GM18511 (cell line): ENCODE measurements around the gene ERICH4.
"Not testable (repeated sequence)": the region's sequence is repeated elsewhere in the genome, so short reads cannot be mapped to it uniquely, and the experiment has no call there.

Source experiments
- ATAC-seq: cut with Tn5 transposase; IDR thresholded peaks from one replicate; pipeline ENCODE4 v1.9.1; 2021; ENCODE audit warnings: mild to moderate bottlenecking, moderate library complexity; ENCODE audit not compliant: unreplicated experiment

Gene ERICH4, protein sequence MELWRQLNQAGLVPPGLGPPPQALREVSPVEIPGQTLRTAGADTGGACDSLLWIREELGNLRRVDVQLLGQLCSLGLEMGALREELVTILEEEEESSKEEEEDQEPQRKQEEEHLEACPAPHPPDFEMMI

DNA sequence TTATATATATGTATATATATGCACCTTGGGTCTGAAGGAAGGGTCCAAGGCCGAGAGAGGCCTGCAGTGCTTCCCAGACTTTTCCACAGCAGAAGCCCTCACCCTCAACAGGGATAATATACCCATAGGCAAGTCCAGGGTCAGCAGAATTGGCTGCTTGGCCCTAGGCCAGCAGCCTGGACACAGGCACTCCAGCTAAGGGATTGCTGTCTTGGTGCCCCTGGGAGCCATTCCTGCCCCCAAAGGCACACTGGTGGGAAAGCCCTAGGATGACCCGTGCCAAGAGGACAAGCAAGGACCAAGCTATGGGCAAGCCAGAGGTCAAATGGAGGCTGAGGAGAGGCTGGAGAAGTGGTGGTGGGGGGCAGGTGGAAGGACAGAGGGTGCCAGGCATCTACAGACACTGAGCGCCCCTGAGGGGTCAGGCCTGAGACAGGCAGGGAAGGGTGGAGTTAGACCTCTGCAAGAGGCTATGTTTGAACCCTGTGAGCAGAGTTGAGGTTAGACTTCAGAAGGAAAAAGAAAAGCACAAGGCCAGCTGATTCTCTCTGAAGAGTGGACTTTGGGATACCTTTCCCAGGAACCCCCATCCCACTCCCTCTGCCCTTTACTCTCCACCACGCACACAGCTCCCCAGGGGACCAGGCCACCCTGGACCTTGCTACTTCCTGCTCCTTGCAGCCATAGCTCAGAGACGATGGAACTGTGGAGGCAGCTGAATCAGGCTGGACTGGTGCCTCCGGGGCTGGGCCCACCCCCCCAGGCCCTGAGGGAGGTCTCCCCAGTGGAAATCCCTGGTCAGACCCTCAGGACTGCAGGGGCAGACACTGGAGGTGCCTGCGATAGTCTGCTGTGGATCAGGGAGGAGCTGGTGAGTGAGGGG lies at the start of gene ERICH4:
TSS of gene ERICH4 (plus strand) at position 684 of the 883 bp plus-strand sequence. CDS start at position 698, 14 bp downstream.
- no peak for ATAC-seq

DNA sequence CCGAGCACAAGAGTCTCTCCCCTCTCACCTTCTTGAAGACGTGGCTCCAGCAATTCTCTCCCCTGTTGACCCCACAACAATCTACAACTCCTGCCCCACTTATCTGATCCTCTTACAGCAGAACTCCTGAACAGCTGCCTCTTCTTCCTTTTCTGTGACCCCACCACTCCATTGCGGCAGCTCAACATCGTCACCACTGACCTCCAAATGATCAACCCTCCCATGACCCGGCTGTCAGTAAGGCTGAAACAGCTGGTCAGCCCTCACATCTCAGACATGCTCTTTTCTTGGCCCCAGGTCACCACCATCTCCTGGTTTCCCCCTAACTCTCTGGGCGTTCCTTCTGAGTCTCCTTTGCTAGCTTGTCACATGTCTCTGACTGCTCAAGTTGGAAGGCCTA lies 47.6 kb upstream of the ERICH4 start:
- no peak for ATAC-seq

DNA sequence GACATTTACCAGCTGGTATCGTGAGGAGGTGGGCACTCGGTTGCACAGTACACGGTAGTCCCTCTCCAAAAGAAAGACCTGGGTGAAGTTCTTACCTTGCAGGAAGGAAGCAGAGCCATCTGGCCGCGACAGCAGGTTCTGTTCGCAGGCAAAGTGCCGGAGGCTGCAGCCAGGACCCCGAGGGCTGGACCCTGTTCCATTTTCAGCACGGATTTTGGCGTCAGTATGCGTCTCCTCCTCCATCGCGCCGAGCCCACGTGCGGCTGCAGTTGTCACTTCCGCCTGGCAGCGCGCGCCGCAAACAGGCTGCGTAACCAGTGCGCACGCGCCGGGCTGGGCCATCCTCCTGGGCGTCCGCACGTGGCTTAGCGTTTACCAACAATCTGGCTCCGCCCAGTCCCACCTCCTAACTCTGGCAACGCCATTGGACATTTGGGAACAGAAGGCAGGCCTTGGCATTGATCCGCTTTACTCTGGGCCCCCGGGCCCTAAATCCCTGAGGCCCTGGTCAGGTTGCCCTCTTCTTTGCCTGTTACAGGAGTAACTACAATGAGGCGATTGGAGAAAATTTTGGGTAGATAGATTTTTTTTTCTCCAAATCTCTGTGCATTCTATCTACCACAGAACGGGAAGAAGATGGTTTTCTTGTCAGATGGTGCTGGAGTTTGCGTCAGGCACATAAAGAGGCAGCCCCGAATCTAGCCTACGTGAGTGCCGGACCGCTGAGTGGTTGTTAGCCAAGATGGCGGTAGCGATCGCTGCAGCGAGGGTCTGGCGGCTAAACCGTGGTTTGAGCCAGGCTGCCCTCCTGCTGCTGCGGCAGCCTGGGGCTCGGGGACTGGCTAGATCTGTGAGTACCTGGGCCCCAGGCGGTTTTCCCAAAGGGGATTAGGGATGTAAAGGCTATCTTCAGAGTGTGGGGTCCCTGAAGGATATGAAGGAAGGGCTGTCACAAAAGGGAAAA lies 45.6 kb upstream of the ERICH4 start, which contains the start of the genes BCKDHA and EXOSC5:
TSS of gene BCKDHA (plus strand) at position 733 of the 964 bp plus-strand sequence. CDS start at position 743, 10 bp downstream.
TSS of gene EXOSC5 (minus strand) at position 274 of the 964 bp plus-strand sequence. CDS start at position 243, 31 bp downstream.
- peak; percentile 89 for ATAC-seq

DNA sequence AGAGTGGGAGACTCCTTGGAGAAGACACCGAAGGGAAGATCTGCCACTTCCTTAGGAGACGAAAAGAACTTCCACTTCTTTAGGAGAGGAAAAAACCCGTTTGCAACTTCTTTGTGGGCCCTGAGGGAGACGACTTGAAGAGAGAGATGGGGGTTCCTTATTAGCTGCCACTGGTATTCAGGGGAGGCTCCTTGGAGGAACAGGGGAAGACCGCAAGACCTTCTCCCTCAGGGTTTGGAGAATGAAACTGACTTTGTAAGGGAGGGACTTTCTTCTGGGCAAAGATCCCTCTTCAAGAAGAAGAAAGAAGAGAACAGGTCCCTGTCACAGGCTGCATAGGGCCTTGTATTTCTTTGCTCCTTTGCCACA lies 44.9 kb upstream of the ERICH4 start:
- no peak for ATAC-seq

DNA sequence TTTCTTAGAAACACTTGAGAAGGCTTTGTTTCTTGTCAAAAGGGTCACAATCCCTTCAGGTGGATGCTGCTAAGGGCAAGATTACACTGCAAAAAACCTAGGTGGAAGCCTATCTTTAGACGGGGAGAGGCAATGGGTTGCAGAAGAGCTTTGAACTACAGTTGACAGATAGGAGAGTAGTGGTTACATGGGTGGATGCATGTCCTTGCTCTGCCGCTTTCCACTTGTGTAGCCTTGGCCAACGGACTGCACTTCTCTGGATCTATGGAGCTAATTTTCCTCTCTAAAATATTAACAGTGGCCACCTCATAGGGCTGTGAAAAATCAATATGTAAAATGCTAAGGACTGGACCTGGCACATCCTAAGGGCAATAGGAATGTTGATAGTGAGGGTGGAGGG lies 44.4 kb upstream of the ERICH4 start:
- ATAC-seq: no peak

DNA sequence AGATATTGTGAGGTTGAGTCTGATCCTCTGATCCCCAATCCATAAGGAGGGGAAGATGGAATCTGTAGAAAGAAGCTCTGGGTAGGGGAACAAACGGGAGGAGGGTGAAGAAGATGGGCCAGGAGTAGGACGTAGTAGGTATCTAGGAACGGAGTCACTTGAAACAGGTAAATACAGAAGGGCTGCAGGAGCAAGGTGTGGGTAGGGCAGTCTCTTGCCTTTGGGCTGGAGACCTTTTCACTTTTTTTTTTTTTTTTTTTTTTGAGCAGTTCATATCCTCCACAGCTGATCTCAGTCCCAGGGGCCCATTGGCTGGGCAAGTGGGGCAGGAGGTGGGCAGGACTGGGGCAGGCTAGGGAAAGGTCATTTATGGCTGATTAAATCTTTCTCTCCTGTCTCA lies 43.9 kb upstream of the ERICH4 start:
- ATAC-seq: no peak

DNA sequence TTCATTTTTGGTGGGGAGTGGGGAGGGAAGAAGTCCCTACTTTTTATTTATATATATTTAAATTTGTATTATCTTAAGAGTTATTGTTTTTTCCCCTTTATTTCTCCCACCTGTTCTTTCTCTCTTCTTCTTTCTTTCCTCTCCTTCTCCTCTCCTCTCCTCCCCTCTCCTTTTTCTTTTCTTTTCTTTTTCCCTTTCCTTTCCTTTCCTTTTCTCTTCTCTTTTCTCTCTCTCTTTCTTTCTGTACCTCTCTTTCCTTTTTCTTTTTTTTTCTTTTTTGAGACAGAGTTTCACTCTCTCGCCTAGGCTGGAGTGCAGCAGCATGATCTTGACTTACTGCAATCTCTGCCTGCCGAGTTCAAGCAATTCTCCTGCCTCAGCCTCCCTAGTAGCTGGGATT lies 43.4 kb upstream of the ERICH4 start:
- no peak for ATAC-seq

DNA sequence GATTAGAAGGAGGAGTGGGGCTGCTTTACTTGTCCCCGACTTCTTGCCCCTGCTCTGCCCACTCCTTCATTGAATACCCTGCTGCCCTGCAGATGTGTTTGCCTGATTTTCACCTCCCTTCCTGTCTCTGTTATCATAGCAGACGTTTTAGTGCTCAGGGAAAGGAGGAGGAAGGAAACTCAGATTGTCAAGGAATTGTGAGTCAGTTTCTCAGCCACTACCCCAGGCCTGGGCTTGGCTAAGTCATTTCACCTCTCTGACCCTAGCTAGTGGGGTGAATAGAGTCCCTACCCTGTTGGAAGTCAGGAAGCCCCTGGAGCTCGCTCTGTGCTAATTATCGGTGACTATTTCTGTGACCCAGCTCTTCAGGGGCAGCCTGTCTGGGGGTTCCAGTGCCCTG lies 41.5 kb upstream of the ERICH4 start:
- no peak for ATAC-seq

DNA sequence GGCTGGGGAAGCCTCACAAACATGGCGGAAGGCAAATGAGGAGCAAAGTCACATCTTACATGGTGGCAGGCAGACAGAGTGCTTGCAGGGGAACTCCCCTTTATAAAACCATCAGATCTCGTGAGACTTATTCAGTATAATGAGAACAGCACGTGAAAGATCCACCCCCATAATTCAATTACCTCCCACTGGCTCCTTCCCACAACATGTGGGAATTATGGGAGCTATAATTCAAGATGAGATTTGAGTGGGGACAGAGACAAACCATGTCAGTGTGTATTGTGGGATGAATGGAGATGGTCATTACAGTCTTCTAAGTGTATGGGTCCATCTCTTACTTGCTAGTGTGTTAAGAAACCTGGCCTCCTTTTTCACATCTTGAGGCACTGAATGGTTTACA lies 40.9 kb upstream of the ERICH4 start:
- ATAC-seq: no peak

DNA sequence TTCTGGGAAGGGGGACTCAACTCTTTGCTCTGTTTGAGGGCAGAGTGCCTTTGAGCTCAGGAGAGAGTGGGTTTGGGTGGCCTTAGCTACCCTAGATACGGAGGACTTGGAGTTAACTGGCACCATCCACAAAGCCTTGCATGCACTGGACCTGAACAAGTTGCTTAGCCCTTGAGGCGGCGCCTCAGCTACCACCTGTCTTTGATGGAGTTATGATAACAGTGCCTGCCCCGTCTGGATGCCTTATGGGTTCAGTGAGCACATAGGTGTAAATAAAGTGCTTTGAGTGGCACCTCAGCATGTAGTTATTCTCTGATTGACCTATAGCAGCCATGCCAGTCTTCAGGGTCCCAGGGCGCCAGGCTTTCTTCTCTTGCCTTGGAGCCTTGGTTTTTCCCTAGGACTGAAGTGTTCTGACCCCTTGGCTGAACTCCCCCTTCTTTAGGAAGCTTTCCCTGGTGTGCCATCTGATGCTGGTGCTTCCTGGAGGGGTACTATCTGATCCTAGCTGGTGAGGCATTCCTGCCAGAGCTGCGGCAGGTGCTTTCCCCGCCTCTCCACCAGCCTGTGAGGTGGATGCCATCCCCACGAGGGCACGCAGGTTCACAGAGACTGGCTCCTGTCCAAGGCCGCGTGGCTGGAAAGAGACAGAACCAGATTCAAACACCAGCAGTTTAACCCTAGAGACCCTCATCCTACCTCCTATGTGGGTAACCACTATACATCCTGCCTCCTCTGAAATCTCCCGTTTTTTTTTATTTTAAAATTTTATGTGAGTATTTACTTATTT lies 39.6 kb upstream of the ERICH4 start:
- no peak for ATAC-seq

DNA sequence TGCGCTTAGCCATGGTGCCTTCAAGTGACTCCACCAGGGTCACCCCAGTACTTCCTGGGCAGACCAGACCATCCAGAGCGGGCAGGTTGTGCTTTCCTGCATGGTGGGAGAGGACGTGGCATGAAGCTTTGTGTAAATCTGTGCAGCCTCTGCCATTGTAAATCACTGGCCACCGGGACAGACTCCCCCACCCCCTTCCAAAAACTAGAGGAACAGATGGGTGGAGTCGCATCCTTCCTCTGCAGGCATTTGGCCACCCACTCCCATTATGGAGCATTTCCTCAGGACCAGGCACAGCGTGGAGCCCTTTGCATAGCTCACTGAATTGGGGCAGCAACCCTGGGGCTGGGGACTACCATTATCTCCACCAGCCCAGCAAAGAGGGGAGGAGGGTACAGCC lies 37.2 kb upstream of the ERICH4 start:
- no peak for ATAC-seq

DNA sequence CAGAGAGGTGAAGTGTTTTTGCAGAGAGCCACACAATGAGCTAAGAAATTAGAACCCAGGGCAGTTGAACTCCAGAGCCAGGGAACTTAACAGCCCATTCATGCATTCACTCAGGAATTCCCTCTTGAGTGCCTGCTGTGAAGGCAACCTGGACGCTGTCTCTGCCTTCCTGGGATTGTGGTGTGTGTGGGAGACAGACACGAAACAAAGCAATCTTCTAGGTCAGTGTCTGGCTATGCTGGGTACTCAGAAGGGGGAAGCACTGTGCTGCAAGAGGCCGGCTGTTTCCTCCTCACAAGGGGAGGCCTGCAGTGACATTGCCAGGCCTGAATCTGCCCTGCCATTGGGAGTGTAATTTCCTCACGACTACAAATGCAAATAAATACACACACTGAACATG lies 35.7 kb upstream of the ERICH4 start:
- no peak for ATAC-seq

DNA sequence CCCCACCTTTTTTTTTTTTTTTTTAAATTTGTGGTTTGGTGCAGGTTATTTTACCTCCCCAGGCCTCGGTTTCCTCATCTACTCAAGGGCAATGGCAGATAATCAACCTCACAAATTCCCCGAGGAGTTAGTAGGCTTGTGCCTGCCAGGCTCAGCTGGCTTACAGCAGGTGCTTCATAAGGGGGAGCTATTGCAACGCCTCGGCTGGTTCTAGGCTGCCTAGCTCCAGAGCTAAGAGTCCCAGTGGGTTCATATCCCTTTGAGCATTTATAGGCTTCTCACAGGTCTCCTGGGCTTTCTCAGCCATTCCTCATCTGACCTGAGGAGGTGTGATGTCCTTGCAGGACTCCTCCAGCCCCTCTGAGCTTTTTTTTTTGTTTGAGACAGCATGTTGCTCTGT lies 34.7 kb upstream of the ERICH4 start:
- no peak for ATAC-seq

DNA sequence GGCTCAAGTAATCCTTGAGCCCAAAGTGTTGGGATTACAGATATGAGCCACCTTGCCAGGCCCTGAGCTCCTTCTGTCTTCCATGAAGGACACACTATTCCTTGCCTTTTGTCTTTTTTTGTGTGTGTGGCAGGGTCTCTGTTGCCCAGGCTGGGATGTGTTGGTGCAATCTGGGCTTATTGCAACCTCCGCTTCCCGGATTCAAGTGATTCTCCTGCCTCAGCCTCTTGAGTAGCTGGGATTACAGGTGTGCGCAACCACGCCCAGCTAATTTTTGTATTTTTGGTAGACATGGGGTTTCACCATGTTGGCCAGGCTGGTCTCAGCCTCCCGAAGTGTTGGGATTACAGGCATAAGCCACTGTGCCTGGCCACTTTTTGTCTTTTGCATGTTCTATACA lies 34.1 kb upstream of the ERICH4 start:
- ATAC-seq: not testable (repeated sequence)

DNA sequence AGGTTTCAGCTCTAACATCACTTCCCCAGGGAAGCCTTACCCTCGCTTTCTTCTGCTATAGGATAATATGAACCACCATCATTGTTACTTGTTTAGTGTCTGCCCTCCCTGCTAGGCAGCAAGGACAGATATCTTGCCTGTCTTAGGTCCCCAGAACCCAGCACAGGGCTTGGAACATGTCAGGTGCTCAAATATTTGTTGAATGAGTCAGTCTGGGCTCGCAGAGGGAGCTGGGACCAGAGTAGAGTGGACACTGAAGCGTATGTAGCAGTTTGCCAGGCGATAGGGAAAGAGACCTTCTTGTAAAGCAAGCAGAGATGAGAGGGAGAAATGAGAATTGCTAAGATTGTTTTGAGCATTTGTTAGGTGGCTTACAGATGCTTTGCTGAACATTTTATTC lies 33.7 kb upstream of the ERICH4 start:
- no peak for ATAC-seq

DNA sequence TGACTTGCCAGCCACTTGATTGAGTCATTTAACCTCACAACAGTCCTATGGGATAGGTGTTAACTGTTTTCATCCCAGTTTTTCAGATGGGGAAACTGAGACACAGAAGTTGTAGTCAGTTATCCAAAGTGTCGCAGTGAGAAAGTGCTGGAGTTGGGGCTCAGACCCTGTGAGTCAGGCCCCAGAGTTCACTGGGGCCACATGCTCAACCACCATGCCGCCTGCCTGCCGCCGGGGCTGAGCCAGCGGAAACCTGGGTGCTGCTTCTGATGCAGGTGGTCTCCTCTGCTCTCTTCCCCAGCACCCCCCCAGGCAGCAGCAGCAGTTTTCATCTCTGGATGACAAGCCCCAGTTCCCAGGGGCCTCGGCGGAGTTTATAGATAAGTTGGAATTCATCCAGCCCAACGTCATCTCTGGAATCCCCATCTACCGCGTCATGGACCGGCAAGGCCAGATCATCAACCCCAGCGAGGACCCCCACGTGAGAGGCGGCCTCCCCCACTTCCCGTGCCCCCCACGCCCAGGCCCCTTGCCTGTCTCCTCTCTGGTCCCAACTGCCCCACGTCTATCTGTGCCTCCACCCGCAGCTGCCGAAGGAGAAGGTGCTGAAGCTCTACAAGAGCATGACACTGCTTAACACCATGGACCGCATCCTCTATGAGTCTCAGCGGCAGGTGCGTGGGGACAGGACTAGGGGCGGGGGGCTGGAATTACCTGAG lies 32.5 kb upstream of the ERICH4 start:
- no peak for ATAC-seq

DNA sequence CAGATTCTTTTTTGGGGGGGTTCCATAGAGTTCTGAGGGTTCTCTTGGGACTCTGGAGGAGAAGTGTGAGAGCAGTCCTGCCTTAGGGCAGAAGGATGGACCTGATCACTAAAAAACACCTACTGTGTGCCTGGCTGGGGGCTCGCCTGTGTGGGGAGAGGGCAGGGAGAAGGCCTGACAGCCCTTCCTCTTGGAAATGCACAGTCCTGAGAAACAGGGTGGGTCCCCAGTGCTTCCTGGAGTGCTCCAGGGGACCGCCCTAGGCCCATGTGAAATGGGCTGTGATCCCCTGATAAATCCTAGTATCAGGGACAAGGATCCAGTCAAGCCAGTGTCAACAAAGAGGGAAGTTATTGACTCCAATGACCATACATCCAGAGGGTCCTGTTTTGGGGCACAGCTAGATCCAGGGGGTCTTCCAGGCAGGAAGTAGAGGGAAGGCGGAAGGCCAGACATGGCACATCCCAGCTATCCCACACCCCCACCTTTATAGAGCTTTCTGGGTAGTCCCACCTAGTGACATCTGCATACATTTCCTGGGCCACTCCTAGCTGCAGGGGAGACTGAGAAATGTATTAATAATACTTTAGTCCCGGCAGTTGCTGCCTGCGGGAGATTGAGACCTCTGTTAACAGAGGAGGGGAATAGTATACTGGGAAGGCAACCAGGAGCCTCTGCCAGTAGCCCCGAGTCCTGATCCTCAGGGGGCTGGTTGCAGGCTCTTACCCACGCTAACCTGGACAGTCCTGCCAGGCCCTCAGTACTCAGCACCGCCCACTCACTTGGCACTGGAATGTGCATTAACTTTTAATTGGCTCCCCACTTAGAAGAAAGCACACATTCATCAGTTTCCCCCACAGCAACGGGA lies 31.6 kb upstream of the ERICH4 start:
- ATAC-seq: no peak

DNA sequence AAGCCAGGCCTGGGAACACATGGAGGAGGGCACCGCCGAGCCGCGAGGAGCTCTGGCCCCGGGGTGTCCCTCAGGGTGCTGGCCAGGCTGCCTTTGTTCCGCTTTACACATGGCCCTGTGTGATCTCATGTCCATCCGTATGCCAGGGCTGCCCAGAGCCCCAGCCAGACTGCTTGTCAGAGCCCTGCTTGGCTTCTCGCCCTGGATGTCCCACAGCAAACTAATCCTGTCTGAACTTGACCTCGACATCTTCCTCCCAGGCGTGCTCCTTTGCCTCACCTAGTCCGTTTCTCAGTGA lies 31.0 kb upstream of the ERICH4 start:
- ATAC-seq: no peak

DNA sequence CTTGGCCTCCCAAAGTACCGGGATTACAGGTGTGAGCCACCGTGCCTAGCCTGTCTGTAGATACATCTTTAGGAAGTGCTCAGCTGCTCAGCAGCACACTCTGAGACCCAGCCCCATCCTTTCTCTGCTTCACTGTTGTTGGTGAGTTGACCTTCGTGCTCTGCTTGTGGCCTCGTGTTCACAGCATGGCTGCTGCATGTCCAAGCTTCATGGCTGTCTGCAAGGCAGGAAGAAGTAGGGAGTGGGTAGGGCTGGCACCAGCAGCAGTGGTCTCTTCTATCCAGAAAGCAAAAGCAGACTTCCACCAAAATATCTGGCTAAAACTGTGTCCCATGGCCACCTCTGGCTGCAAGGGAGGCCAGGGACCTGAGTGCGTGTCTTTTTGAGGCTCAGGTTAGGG lies 30.0 kb upstream of the ERICH4 start:
- ATAC-seq: no peak
